T-cell (primary cell): Measurements from ENCODE around the gene USPL1. TPM values are rescaled to one million over a fixed set of nuclear protein-coding genes. Genes with fewer than 3 reads are reported as not detected.

Experiments used
- ATAC-seq, 4 experiments: fragments of 200-7000 bp in 3 of 4; fragments of 150-1000 bp in 1 of 4; cut with Tn5 transposase; replicated peaks in 1 of 4; 1 replicate in 3 of 4; 2 replicates in 1 of 4; pipeline ENCODE4 v1.10.0; 2021; ENCODE audit warnings: moderate library complexity in 3 of 4, mild to moderate bottlenecking in 2 of 4, moderate number of reproducible peaks in 1 of 4
- CTCF ChIA-PET, 2 donors: fragments of 300-600 bp; sonication (Branson Sonifier 250); formaldehyde crosslinking; loops; one replicate each; lab custom pipeline; 2022; ENCODE audit warnings: antibody characterized with exemption in 2 of 2; lab: Charles Lee
- POLR2A ChIA-PET, 2 donors: fragments of 300-600 bp; sonication (Branson Sonifier 250); formaldehyde crosslinking; loops; one replicate each; lab custom pipeline; 2022; ENCODE audit warnings: antibody characterized with exemption in 2 of 2; lab: Charles Lee
- DNase-seq, 35 experiments: peaks; one replicate each; pipeline versions ENCODE4 v3.0.0 to v3.0.0-alpha.2; 2013 to 2023
- H3K27ac ChIP-seq: one replicate; pipeline ENCODE4 v1.5.1; 2013; ENCODE audit warnings: low read length
- H3K27me3 ChIP-seq, 2 experiments: replicated peaks in 1 of 2; 1 replicate in 1 of 2; 2 replicates in 1 of 2; pipeline versions ENCODE4 v1.6.1 to v1.7.0; 2013; ENCODE audit warnings: low read length in 1 of 2, mixed read lengths in 1 of 2; ENCODE audit not compliant: control insufficient read depth in 2 of 2, insufficient read depth in 2 of 2; ENCODE audit errors: extremely low read depth in 1 of 2
- H3K36me3 ChIP-seq, 2 donors: 1 replicate in 1 of 2; 2 replicates in 1 of 2; pipeline versions ENCODE4 v1.6.1 to v1.7.0; 2013; ENCODE audit warnings: low read length in 1 of 2; ENCODE audit not compliant: control insufficient read depth in 2 of 2, insufficient read depth in 1 of 2; ENCODE audit errors: extremely low read depth in 1 of 2
- H3K4me1 ChIP-seq, 2 experiments: 1 replicate in 1 of 2; 2 replicates in 1 of 2; pipeline versions ENCODE4 v1.6.1 to v1.7.0; 2013; ENCODE audit warnings: low read length in 2 of 2, mixed read lengths in 1 of 2; ENCODE audit not compliant: insufficient read depth in 2 of 2, control insufficient read depth in 1 of 2; ENCODE audit errors: extremely low read depth in 1 of 2
- H3K4me3 ChIP-seq, 2 donors: 1 replicate in 1 of 2; 2 replicates in 1 of 2; pipeline versions ENCODE4 v1.5.1 to v1.7.0; 2013; ENCODE audit warnings: mild to moderate bottlenecking in 2 of 2, low read length in 1 of 2, moderate library complexity in 1 of 2; ENCODE audit not compliant: control insufficient read depth in 1 of 2; ENCODE audit errors: extremely low read depth in 1 of 2
- H3K9me3 ChIP-seq: 2 replicates; pipeline ENCODE4 v1.7.0; 2013
- H3K27ac Mint-ChIP-seq, 2 donors: one replicate each; pipeline ENCODE4 v1.8.0; 2020 to 2021; ENCODE audit warnings: mild to moderate bottlenecking in 2 of 2, mixed read lengths in 2 of 2
- H3K27me3 Mint-ChIP-seq, 2 donors: one replicate each; pipeline ENCODE4 v1.8.0; 2021 to 2022; ENCODE audit warnings: mixed read lengths in 2 of 2
- H3K36me3 Mint-ChIP-seq: one replicate; pipeline ENCODE4 v1.8.0; 2021; ENCODE audit warnings: mixed read lengths
- H3K4me1 Mint-ChIP-seq, 3 donors: one replicate each; pipeline ENCODE4 v1.8.0; 2020 to 2022; ENCODE audit warnings: mixed read lengths in 3 of 3, mild to moderate bottlenecking in 1 of 3
- H3K4me3 Mint-ChIP-seq, 3 donors: one replicate each; pipeline ENCODE4 v1.8.0; 2020 to 2022; ENCODE audit warnings: mild to moderate bottlenecking in 3 of 3, mixed read lengths in 3 of 3, moderate library complexity in 3 of 3
- H3K9me3 Mint-ChIP-seq, 3 donors: one replicate each; pipeline ENCODE4 v1.8.0; 2020 to 2022; ENCODE audit warnings: mixed read lengths in 3 of 3
- WGBS: methylation state at CpG from one replicate; pipeline ENCODE4 v1.1.5; 2013; ENCODE audit warnings: missing lambda C conversion rate; ENCODE audit not compliant: insufficient coverage; 5-methylcytosine and 5-hydroxymethylcytosine counted together
- total RNA-seq, 35 experiments: library from RNA in 6 of 35; stranded (reverse) in 6 of 35; fragments of 120-200 nt in 1 of 35; gene quantifications; one replicate each; pipeline versions ENCODE4 v1.2.1 to v1.2.4 and lab custom pipeline; 2013 to 2026

Gene USPL1
- total RNA-seq, 5 donors from 2014 or later (not counting 1 experiment from before 2014, with no cell fraction given) = 24.1 to 32.9 (median 26.7) TPM

GRCh38 chr13:30607908-30608307, 9.8 kb upstream of the USPL1 start:
- Mint-ChIP-seq H3K4me3 (no peak overlapping the region), H3K9me3 (peaks cover 0 to 3% (median 0%) of the 10 kb centered on the region in 3 donors), H3K27ac (peak overlapping the region in 1 of 2 donors; percentile 79), H3K27me3 (no peaks in the 10 kb centered on the region), H3K36me3 (peaks cover 6% of the 10 kb centered on the region), H3K4me1 (peaks cover 28 to 47% (median 36%) of the 10 kb centered on the region in 3 donors)
- CTCF ChIA-PET = interaction anchor here in 1 of 2 donors (1.1 to 1.4 kb wide), 3 partner anchors 9 to 476 kb away, joined by 3 to 6 read pairs (median 4); partner anchors contain the start of gene USPL1
- peaks cover 9 to 12% of the 10 kb centered on the region in 2 experiments for H3K4me1 ChIP-seq
- POLR2A ChIA-PET = interaction anchor here in 1 of 2 donors (2.0 kb wide), 1 partner anchor 9 kb away, joined by 23 read pairs; the partner anchor contains the start of gene USPL1
- WGBS = no CpG with 5 or more reads among the region's 4 CpGs
- H3K36me3 ChIP-seq = no peaks in the 10 kb centered on the region
- peak; percentile 18 to 88 (median 67) for DNase-seq
- H3K27me3 ChIP-seq = no peaks in the 10 kb centered on the region
- H3K27ac ChIP-seq = peak overlapping the region; percentile 66
- H3K9me3 ChIP-seq = no peaks in the 10 kb centered on the region
- peak; percentile 94 to 100 (median 98) for ATAC-seq
- no peak overlapping the region for H3K4me3 ChIP-seq

GRCh38 chr13:30608364-30608763, 9.4 kb upstream of the USPL1 start:
- H3K9me3 Mint-ChIP-seq = peaks cover 0 to 3% (median 0%) of the 10 kb centered on the region in 3 donors
- peak overlapping the region; percentile 66 for H3K27ac ChIP-seq
- WGBS = no CpG with 5 or more reads among the region's 5 CpGs
- no peaks in the 10 kb centered on the region for H3K9me3 ChIP-seq
- H3K27me3 Mint-ChIP-seq = no peaks in the 10 kb centered on the region
- no peaks in the 10 kb centered on the region for H3K27me3 ChIP-seq
- ATAC-seq (no peak), DNase-seq (peak in 1 of 35 experiments; percentile 8)
- H3K27ac Mint-ChIP-seq = peak overlapping the region; percentile 10 to 79
- H3K36me3 Mint-ChIP-seq = peaks cover 6% of the 10 kb centered on the region
- POLR2A ChIA-PET = interaction anchor here in 1 of 2 donors (2.0 kb wide), 1 partner anchor 8 kb away, joined by 23 read pairs; the partner anchor contains the start of gene USPL1
- no peak overlapping the region for H3K4me3 Mint-ChIP-seq
- H3K4me1 ChIP-seq = peaks cover 9 to 12% of the 10 kb centered on the region in 2 experiments
- no peak overlapping the region for H3K4me3 ChIP-seq
- H3K36me3 ChIP-seq = no peaks in the 10 kb centered on the region
- CTCF ChIA-PET = interaction anchor here in 1 of 2 donors (1.1 to 1.4 kb wide), 2 partner anchors 8 to 32 kb away, joined by 3 to 6 read pairs; partner anchors contain the start of gene USPL1
- peaks cover 30 to 47% (median 37%) of the 10 kb centered on the region in 3 donors for H3K4me1 Mint-ChIP-seq

GRCh38 chr13:30610311-30610710, 7.4 kb upstream of the USPL1 start:
- H3K9me3 ChIP-seq = no peaks in the 10 kb centered on the region
- ChIA-PET POLR2A (interaction anchor here in 1 of 2 donors (0.6 kb wide), 1 partner anchor 130 kb away, joined by 3 read pairs; no protein-coding TSS in a partner anchor), CTCF (no interaction called here)
- H3K27ac Mint-ChIP-seq = no peak overlapping the region
- peaks cover 9 to 12% of the 10 kb centered on the region in 2 experiments for H3K4me1 ChIP-seq
- H3K27ac ChIP-seq = no peak overlapping the region
- peaks cover 9% of the 10 kb centered on the region for H3K36me3 Mint-ChIP-seq
- H3K27me3 ChIP-seq = no peaks in the 10 kb centered on the region
- no peak overlapping the region for H3K4me3 ChIP-seq
- peaks cover 0 to 3% (median 0%) of the 10 kb centered on the region in 3 donors for H3K9me3 Mint-ChIP-seq
- ATAC-seq (no peak), DNase-seq (no peak)
- no peak overlapping the region for H3K4me3 Mint-ChIP-seq
- no peaks in the 10 kb centered on the region for H3K36me3 ChIP-seq
- H3K27me3 Mint-ChIP-seq = no peaks in the 10 kb centered on the region
- H3K4me1 Mint-ChIP-seq = peaks cover 46 to 53% (median 46%) of the 10 kb centered on the region in 3 donors

GRCh38 chr13:30615481-30615865, 2.2 kb upstream of the USPL1 start:
- ChIA-PET CTCF (interaction anchor here (0.8 to 1.1 kb wide), 3 partner anchors 8 to 503 kb away, joined by 3 read pairs; no protein-coding TSS in a partner anchor), POLR2A (interaction anchor here (0.6 to 3.4 kb wide), 4 partner anchors 7 to 784 kb away, joined by 3 to 23 read pairs (median 4); no protein-coding TSS in a partner anchor)
- no peaks in the 10 kb centered on the region for H3K9me3 Mint-ChIP-seq
- Histone ChIP-seq H3K36me3 (no peaks in the 10 kb centered on the region), H3K27me3 (no peaks in the 10 kb centered on the region), H3K9me3 (no peaks in the 10 kb centered on the region), H3K4me3 (peak overlapping the region; percentile 91 to 94), H3K4me1 (peaks cover 0 to 15% of the 10 kb centered on the region in 2 experiments), H3K27ac (peak overlapping the region; percentile 97)
- H3K4me3 Mint-ChIP-seq = no peak overlapping the region
- DNase-seq = peak in 1 of 35 experiments; percentile 11
- ATAC-seq = no peak
- peaks cover 23 to 38% (median 35%) of the 10 kb centered on the region in 3 donors for H3K4me1 Mint-ChIP-seq
- WGBS = no CpG with 5 or more reads among the region's 4 CpGs
- H3K27ac Mint-ChIP-seq = no peak overlapping the region
- peaks cover 4% of the 10 kb centered on the region for H3K36me3 Mint-ChIP-seq
- no peaks in the 10 kb centered on the region for H3K27me3 Mint-ChIP-seq

GRCh38 chr13:30615866-30616541, 1.7 kb upstream of the USPL1 start:
- Mint-ChIP-seq H3K27me3 (no peaks in the 10 kb centered on the region), H3K36me3 (peaks cover 4% of the 10 kb centered on the region), H3K4me3 (no peak overlapping the region), H3K27ac (no peak overlapping the region), H3K9me3 (no peaks in the 10 kb centered on the region), H3K4me1 (peaks cover 23 to 38% (median 35%) of the 10 kb centered on the region in 3 donors)
- Histone ChIP-seq H3K4me3 (peak overlapping the region; percentile 91 to 94), H3K4me1 (peaks cover 0 to 15% of the 10 kb centered on the region in 2 experiments), H3K27ac (peak overlapping the region; percentile 97), H3K36me3 (no peaks in the 10 kb centered on the region), H3K27me3 (no peaks in the 10 kb centered on the region), H3K9me3 (no peaks in the 10 kb centered on the region)
- CTCF ChIA-PET = interaction anchor here (0.6 to 2.1 kb wide), 7 partner anchors 8 to 503 kb away, joined by 3 to 6 read pairs (median 3); no protein-coding TSS in a partner anchor
- POLR2A ChIA-PET = interaction anchor here (0.5 to 3.4 kb wide), 8 partner anchors 8 to 784 kb away, joined by 3 to 23 read pairs (median 3); no protein-coding TSS in a partner anchor
- DNase-seq = peak in 3 of 35 experiments; percentile 9 to 54 (median 27)
- no peak for ATAC-seq
- 0% methylated on average over 1 of the region's 7 CpGs for WGBS

GRCh38 chr13:30616927-30617314, 799 bp upstream of the USPL1 start:
- no peaks in the 10 kb centered on the region for H3K27me3 ChIP-seq
- DNase-seq (peak in 24 of 35 experiments; percentile 7 to 77 (median 37)), ATAC-seq (peak; percentile 16 to 30 (median 22))
- no peaks in the 10 kb centered on the region for H3K9me3 ChIP-seq
- no peak overlapping the region for H3K27ac Mint-ChIP-seq
- peaks cover 6% of the 10 kb centered on the region for H3K36me3 Mint-ChIP-seq
- H3K27ac ChIP-seq = peak overlapping the region; percentile 97
- H3K4me1 Mint-ChIP-seq = peaks cover 21 to 42% (median 39%) of the 10 kb centered on the region in 3 donors
- no peaks in the 10 kb centered on the region for H3K27me3 Mint-ChIP-seq
- under 1% methylated on average over 8 of the region's 12 CpGs for WGBS
- no peaks in the 10 kb centered on the region for H3K36me3 ChIP-seq
- no peaks in the 10 kb centered on the region for H3K9me3 Mint-ChIP-seq
- H3K4me3 ChIP-seq = peak overlapping the region; percentile 91 to 94
- no peak overlapping the region for H3K4me3 Mint-ChIP-seq
- ChIA-PET POLR2A (interaction anchor here in 1 of 2 donors (0.6 to 3.4 kb wide), 4 partner anchors 9 to 151 kb away, joined by 3 to 23 read pairs (median 3); partner anchors contain the start of gene HMGB1), CTCF (interaction anchor here in 1 of 2 donors (1.0 to 2.1 kb wide), 3 partner anchors 8 to 39 kb away, joined by 3 to 6 read pairs (median 6); no protein-coding TSS in a partner anchor)
- H3K4me1 ChIP-seq = peaks cover 0 to 15% of the 10 kb centered on the region in 2 experiments
